K562 (cell line): Measurements from ENCODE around the gene TP73. TPM values are rescaled to one million over a fixed set of nuclear protein-coding genes. Genes with fewer than 3 reads are reported as not detected.

Experiments
- ATAC-seq: fragments of 200-7000 bp; cut with Tn5 transposase; 3 replicates; pipeline ENCODE4 v1.9.1; 2020; ENCODE audit warnings: moderate library complexity
- BruUV-seq: library from RNA; stranded (reverse); fragments of 400-500 nt; replicated peaks from 2 replicates; lab custom pipeline; 2021; lab: Mats Ljungman, UMichigan
- CTCF ChIA-PET: fragments of 300-600 bp; formaldehyde crosslinking; extraction: SDS; loops from one replicate; lab custom pipeline; 2021; ENCODE audit warnings: low intra/inter-chr PET ratio; lab: Yijun Ruan, JAX
- POLR2A ChIA-PET: fragments of 300-600, 350-650 bp; sonication (Branson Sonifier 250); formaldehyde crosslinking; extraction: SDS; loops from one replicate; lab custom pipeline; 2021; ENCODE audit warnings: antibody characterized with exemption, inconsistent platforms; lab: Yijun Ruan, JAX
- DNase-seq, 4 experiments: peaks; one replicate each; pipeline versions ENCODE4 v3.0.0 to v3.0.0-alpha.2; 2011 to 2018; ENCODE audit warnings: low spot score in 3 of 4, mixed read lengths in 3 of 4; ENCODE audit errors: extremely low read depth in 1 of 4
- FAIRE-seq: peaks from 2 replicates; lab custom pipeline; 2011; peaks lifted over from hg19 to GRCh38; lab: Jason Lieb, UNC
- H2AFZ ChIP-seq: 2 replicates; pipeline ENCODE4 v1.6.0; 2011; ENCODE audit warnings: low read depth, low read length, control low read depth, inconsistent platforms
- H3K27ac ChIP-seq: fragments of 200-600 bp; 3 replicates; pipeline ENCODE4 v1.8.0; 2011; ENCODE audit warnings: low read depth, mild to moderate bottlenecking, control low read depth, inconsistent platforms, low read length, moderate library complexity, mixed read lengths; ENCODE audit errors: extremely low read depth
- H3K27me3 ChIP-seq, 2 experiments: fragments of 300-600 bp in 1 of 2; 2 replicates in 1 of 2; 3 replicates in 1 of 2; pipeline versions ENCODE4 v1.6.0 to v1.8.0; 2011; ENCODE audit warnings: inconsistent platforms in 2 of 2, low read length in 2 of 2, mild to moderate bottlenecking in 1 of 2, mixed read lengths in 1 of 2, moderate library complexity in 1 of 2; ENCODE audit not compliant: control insufficient read depth in 2 of 2, insufficient read depth in 2 of 2
- H3K36me3 ChIP-seq: fragments of 300-600 bp; 3 replicates; pipeline ENCODE4 v1.8.0; 2011; ENCODE audit warnings: mild to moderate bottlenecking, low read length, inconsistent platforms; ENCODE audit not compliant: control insufficient read depth, insufficient read depth
- H3K4me1 ChIP-seq, 2 experiments: fragments of 200-600 bp in 1 of 2; replicated peaks in 1 of 2; 2 replicates in 1 of 2; 3 replicates in 1 of 2; pipeline versions ENCODE4 v1.5.1 to v1.8.0; 2011; ENCODE audit warnings: inconsistent platforms in 2 of 2, low read length in 2 of 2, mild to moderate bottlenecking in 1 of 2, mixed read lengths in 1 of 2, moderate library complexity in 1 of 2; ENCODE audit not compliant: control insufficient read depth in 2 of 2, insufficient read depth in 2 of 2
- H3K4me2 ChIP-seq: 2 replicates; pipeline ENCODE4 v1.6.1; 2011; ENCODE audit warnings: low read length, control low read depth, inconsistent platforms, mixed read lengths; ENCODE audit not compliant: insufficient read depth
- H3K4me3 ChIP-seq: fragments of 200-600 bp; sonication (generic), shearing (Covaris generic); 2 replicates; pipeline ENCODE4 v1.5.1; 2016; ENCODE audit warnings: control low read depth, inconsistent platforms
- H3K79me2 ChIP-seq: fragments of 200-600 bp; 3 replicates; pipeline ENCODE4 v1.8.0; 2011; ENCODE audit warnings: low read length, inconsistent platforms; ENCODE audit not compliant: control insufficient read depth, insufficient read depth
- H3K9ac ChIP-seq, 2 experiments: 2 replicates each; pipeline versions ENCODE4 v1.6.0 to v1.6.1; 2011; ENCODE audit warnings: low read depth in 2 of 2, low read length in 2 of 2, control low read depth in 1 of 2, inconsistent platforms in 1 of 2, mild to moderate bottlenecking in 1 of 2, mixed read lengths in 1 of 2; ENCODE audit not compliant: insufficient read depth in 1 of 2
- H3K9me1 ChIP-seq: one replicate; pipeline ENCODE4 v1.6.0; 2011; ENCODE audit warnings: inconsistent platforms, mild to moderate bottlenecking, low read length, moderate library complexity; ENCODE audit not compliant: control insufficient read depth, insufficient read depth
- H3K9me3 ChIP-seq: replicated peaks from 2 replicates; pipeline ENCODE4 v1.5.1; 2011; ENCODE audit warnings: low read depth, low read length, inconsistent platforms; ENCODE audit not compliant: control insufficient read depth, insufficient read depth
- H4K20me1 ChIP-seq: replicated peaks from 2 replicates; pipeline ENCODE4 v1.6.1; 2011; ENCODE audit warnings: low read length, inconsistent platforms, mixed read lengths; ENCODE audit not compliant: control insufficient read depth, insufficient read depth
- BMI1 ChIP-seq: fragments of 150-350 bp; IDR thresholded peaks from 2 replicates; pipeline ENCODE4 v1.6.1; 2014; ENCODE audit warnings: low read length
- CC2D1A ChIP-seq: fragments of 450-650 bp; IDR thresholded peaks from 2 replicates; pipeline ENCODE4 v1.6.1; 2017; ENCODE audit warnings: mild to moderate bottlenecking
- DDX20 ChIP-seq: fragments of 450-650 bp; IDR thresholded peaks from 2 replicates; pipeline ENCODE4 v1.6.1; 2016; ENCODE audit warnings: missing genetic modification characterization, low read depth, mild to moderate bottlenecking, missing compliant biosample characterization, moderate library complexity
- DMBX1 ChIP-seq: fragments of 250-450 bp; sonication (Bioruptor Pico); IDR thresholded peaks from 2 replicates; pipeline ENCODE4 v1.8.0; 2022; ENCODE audit warnings: inconsistent platforms, mild to moderate bottlenecking, moderate library complexity, borderline replicate concordance
- ELF1 ChIP-seq: fragments of 200-800 bp; sonication (Bioruptor generic); IDR thresholded peaks from 2 replicates; pipeline ENCODE4 v1.6.1; 2016; ENCODE audit warnings: missing genetic modification characterization, missing compliant biosample characterization
- EP400 ChIP-seq: fragments of 450-650 bp; IDR thresholded peaks from 2 replicates; pipeline ENCODE4 v1.6.1; 2017; ENCODE audit warnings: antibody characterized with exemption, mild to moderate bottlenecking, moderate library complexity
- HOXB6 ChIP-seq: fragments of 250-450 bp; sonication (Bioruptor Pico); IDR thresholded peaks from 2 replicates; pipeline ENCODE4 v1.5.1; 2022; ENCODE audit warnings: mild to moderate bottlenecking, borderline replicate concordance
- POLR2H ChIP-seq: IDR thresholded peaks from 2 replicates; pipeline ENCODE4 v1.6.1; 2016; ENCODE audit warnings: missing genetic modification characterization, low read depth, mild to moderate bottlenecking, control low read depth, missing compliant biosample characterization, moderate library complexity
- RFX5 ChIP-seq: IDR thresholded peaks from 2 replicates; pipeline ENCODE4 v1.6.1; 2011; ENCODE audit warnings: low read depth, mild to moderate bottlenecking, improper control_type of control experiment, low read length
- SIRT6 ChIP-seq: IDR thresholded peaks from one replicate; pipeline ENCODE4 v1.6.1; 2012; ENCODE audit warnings: low read depth, mild to moderate bottlenecking, control low read depth, inconsistent platforms, low read length, moderate library complexity
- SNIP1 ChIP-seq: fragments of 450-650 bp; IDR thresholded peaks from 2 replicates; pipeline ENCODE4 v1.7.1; 2017; ENCODE audit warnings: low read depth, mild to moderate bottlenecking
- ZC3H8 ChIP-seq: fragments of 450-650 bp; IDR thresholded peaks from 2 replicates; pipeline ENCODE4 v1.6.1; 2017
- WGBS: fragments of 100-300 bp; shearing (Covaris generic); methylation state at CpG from one replicate; pipeline ENCODE4 v1.1.6; 2016; ENCODE audit warnings: low coverage, mixed read lengths; ENCODE audit not compliant: insufficient coverage; ENCODE audit errors: missing lambda C conversion rate; 5-methylcytosine and 5-hydroxymethylcytosine counted together
- in situ Hi-C: fragments of 300-500 bp; cut with MboI; formaldehyde crosslinking; loops from 4 replicates; pipeline ENCODE4 v1.15.0; 2018; ENCODE audit warnings: inconsistent platforms, mixed read lengths
- intact Hi-C: fragments of 100-400 bp; cut with micrococcal nuclease; formaldehyde crosslinking; loops from 2 replicates; pipeline ENCODE4 v1.14.2; 2022
- polyA plus RNA-seq, 8 experiments: library from polyadenylated mRNA; depleted of rRNA in 4 of 8; stranded (reverse) in 5 of 8; unstranded in 3 of 8; fragments of >200 nt; fragmentation: Nextera tagmentation in 2 of 8; fragmentation: Illumina TruSeq in 1 of 8; extraction: Ambion mirVana in 2 of 8; extraction: Trizol in 1 of 8; gene quantifications; 2 replicates each; pipeline versions ENCODE4 v1.2.1 to v1.2.3, GENCODE V29; 2011 to 2014; ENCODE audit warnings: inconsistent platforms in 1 of 8, missing spikeins in 1 of 8
- total RNA-seq, 7 experiments: library from RNA; depleted of rRNA in 6 of 7; stranded (reverse); fragments of >200 nt in 6 of 7; fragmentation: Illumina TruSeq in 2 of 7; extraction: Trizol in 2 of 7; gene quantifications; 2 replicates each; pipeline versions ENCODE4 v1.2.1 to v1.2.3, GENCODE V29; 2011 to 2021; ENCODE audit warnings: low replicate concordance in 1 of 7
- TF ChIP-seq, protein P1 (sequence below), 2 experiments: fragments of 450-650 bp; IDR thresholded peaks; 2 replicates each; pipeline ENCODE4 v1.6.1; 2016; ENCODE audit warnings: mild to moderate bottlenecking in 2 of 2, borderline replicate concordance in 1 of 2, low read depth in 1 of 2, moderate library complexity in 1 of 2

Gene TP73
- total and polyA plus RNA-seq, 9 of the 15 experiments (the other 6 are each of a cell fraction or from before 2014, with no cell fraction given) = 0.07 to 1.6 (median 0.40) TPM; not detected in 2

DNA sequence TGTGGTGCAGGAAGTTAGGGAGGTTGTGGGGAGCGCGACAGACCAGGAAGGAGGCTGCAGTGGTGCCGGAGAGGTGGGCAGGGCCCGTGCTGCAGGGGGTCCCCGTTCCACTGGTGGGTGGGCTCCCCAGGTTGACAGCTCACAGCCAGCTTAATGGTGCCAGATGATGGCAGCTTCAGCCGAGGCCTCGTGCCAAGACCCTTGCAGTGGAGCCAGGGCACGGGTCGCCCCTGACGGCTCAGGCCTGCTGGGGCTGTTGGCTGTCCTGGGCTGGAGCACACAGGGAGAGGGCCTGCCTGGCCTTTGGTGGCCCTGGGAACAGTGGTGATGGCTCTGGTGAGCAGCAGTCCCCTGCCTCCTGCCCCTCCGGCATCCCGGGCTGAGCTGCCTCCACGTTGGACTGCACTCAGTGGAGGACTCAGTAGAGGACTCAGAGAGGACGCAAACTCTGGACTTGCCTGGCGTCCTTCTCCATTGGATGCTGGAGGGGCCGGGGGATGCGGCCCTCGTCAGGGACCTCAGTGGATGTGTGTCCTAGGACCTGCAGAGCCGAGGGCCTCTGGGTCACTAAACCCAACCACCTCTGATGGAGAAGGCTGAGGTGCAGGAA, 53.1 kb downstream of the TP73 start (continued):
- no peak for TF ChIP-seq RFX5
- peak; percentile 37; the same call in 1 of the 2 replicates for TF ChIP-seq CC2D1A
- TF ChIP-seq HOXB6 (CRISPR knock-in tag) = no peak
- no peak for TF ChIP-seq EP400

DNA sequence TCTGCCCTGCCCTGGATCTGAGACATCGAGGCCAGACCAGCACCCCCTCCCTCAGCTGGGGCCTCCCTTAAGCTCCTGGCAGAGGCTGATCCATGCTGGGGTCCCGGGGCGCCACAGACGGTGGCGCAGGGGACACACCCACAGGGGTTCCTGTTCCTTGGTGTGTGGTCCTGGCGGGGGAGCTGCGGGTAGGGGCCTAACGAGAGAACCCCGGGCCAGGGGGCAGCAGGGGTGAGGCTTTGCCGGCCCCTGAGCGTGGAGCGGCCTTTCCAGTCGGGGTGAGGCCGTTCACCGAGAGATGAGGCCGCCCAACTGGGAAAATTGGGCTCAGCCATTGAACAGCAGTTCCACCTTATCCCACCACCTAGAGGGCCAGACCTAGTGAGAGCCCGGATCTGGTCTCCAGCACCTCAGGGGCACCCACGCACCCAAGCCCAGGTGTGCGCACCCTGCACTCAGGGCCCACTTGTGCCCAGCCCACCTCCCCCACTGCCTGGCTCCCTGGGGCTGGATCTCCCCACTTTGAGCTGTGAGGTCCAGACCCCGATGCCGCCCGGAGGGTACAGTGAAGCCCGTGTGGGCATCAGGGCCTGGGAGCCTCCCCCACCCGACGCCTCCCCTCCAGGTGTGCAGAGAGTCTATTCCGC, 54.5 kb downstream of the TP73 start:
- WGBS = 11% methylated on average over 26 of the region's 26 CpGs
- no TSS peak for BruUV-seq
- Histone ChIP-seq H3K4me3 (no peak overlapping the region), H4K20me1 (peaks cover 74% of the 10 kb centered on the region), H3K27me3 (peaks cover 64 to 96% of the 10 kb centered on the region in 2 experiments), H3K4me2 (no peak overlapping the region), H3K4me1 (peaks cover 0 to 59% of the 10 kb centered on the region in 2 experiments; a peak in 2 of 5 replicates), H3K9ac (peak overlapping the region in 1 of 2 experiments; percentile 9; a peak in 1 of 4 replicates), H3K9me1 (no peaks in the 10 kb centered on the region), H2AFZ (no peak overlapping the region), H3K9me3 (no peaks in the 10 kb centered on the region), H3K36me3 (no peaks in the 10 kb centered on the region), H3K27ac (no peak overlapping the region), H3K79me2 (no peaks in the 10 kb centered on the region)
- CTCF ChIA-PET = no interaction called here
- intact Hi-C loops = no loop called here
- DNase-seq (no peak), ATAC-seq (no peak), FAIRE-seq (no peak)
- POLR2A ChIA-PET = interaction anchor here (0.6 kb wide), 1 partner anchor 68 kb away, joined by 3 read pairs; no protein-coding TSS in a partner anchor
- in situ Hi-C loops = no loop called here
- TF ChIP-seq, protein P1, sequence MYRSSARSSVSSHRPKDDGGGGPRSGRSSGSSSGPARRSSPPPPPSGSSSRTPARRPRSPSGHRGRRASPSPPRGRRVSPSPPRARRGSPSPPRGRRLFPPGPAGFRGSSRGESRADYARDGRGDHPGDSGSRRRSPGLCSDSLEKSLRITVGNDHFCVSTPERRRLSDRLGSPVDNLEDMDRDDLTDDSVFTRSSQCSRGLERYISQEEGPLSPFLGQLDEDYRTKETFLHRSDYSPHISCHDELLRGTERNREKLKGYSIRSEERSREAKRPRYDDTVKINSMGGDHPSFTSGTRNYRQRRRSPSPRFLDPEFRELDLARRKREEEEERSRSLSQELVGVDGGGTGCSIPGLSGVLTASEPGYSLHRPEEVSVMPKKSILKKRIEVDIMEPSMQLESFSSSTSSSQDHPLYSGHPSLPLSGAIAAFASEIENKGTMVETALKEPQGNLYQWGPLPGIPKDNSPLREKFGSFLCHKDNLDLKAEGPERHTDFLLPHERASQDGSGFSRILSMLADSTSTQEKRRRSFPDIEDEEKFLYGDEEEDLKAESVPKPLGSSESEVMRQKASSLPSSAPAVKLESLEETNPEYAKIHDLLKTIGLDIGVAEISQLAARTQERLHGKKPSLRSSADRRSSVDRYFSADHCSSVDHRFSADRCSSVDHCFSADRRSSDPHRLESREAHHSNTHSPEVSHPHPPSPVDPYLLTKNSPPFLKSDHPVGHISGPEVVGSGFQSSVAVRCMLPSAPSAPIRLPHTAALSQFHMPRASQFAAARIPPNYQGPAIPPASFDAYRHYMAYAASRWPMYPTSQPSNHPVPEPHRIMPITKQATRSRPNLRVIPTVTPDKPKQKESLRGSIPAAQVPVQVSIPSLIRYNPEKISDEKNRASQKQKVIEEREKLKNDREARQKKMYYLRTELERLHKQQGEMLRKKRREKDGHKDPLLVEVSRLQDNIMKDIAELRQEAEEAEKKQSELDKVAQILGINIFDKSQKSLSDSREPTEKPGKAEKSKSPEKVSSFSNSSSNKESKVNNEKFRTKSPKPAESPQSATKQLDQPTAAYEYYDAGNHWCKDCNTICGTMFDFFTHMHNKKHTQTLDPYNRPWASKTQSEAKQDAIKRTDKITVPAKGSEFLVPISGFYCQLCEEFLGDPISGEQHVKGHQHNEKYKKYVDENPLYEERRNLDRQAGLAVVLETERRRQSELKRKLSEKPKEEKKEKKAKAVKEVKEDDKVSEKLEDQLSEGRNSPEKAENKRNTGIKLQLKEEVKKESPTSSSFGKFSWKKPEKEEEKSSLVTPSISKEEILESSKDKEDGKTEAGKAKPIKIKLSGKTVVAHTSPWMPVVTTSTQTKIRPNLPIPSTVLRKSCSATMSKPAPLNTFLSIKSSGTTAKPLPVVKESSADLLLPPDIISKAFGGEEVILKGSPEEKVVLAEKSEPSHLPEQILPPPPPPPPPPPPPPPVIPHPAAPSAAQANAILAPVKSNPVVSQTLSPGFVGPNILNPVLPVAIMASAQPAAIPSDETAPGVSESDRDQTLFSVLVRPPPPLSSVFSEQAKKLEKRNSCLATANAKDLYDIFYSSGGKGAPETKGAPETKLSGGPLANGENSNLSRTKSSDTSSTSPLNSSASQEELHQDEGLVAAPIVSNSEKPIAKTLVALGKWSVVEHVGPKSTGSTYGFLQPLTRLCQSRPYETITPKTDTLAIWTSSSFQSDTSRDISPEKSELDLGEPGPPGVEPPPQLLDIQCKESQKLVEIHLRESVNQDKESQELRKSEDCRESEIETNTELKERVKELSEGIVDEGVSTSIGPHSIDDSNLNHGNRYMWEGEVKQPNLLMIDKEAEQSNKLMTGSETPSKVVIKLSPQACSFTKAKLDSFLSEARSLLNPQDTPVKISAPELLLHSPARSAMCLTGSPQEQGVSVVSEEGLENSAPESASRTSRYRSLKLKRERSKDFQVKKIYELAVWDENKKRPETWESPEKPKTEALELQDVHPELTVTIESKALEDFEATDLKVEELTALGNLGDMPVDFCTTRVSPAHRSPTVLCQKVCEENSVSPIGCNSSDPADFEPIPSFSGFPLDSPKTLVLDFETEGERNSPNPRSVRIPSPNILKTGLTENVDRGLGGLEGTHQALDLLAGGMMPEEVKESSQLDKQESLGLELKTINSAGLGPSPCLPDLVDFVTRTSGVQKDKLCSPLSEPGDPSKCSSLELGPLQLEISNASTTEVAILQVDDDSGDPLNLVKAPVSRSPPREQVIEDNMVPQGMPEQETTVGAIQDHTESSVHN (IDR thresholded peaks at IDR 0.05; ENCODE audit: borderline replicate concordance in 1 of 2, low read depth in 1 of 2) = no peak
- no peak for TF ChIP-seq ELF1 (tag)
- no peak for TF ChIP-seq DMBX1
- TF ChIP-seq BMI1 = no peak
- no peak for TF ChIP-seq POLR2H (tag)
- no peak for TF ChIP-seq SIRT6
- TF ChIP-seq SNIP1 = no peak
- no peak for TF ChIP-seq ZC3H8
- no peak for TF ChIP-seq DDX20 (tag)
